Caco-2 (cell line): Measurements from ENCODE around the gene C2orf78. TPM values are rescaled to one million over a fixed set of nuclear protein-coding genes. Genes with fewer than 3 reads are reported as not detected.

Experiments
- BruUV-seq: library from RNA; stranded (reverse); fragments of 400-500 nt; replicated peaks from 2 replicates; lab custom pipeline; 2021; lab: Mats Ljungman, UMichigan
- CTCF ChIA-PET: fragments of 300-600 bp; sonication (Branson Sonifier 250); formaldehyde crosslinking; loops from one replicate; lab custom pipeline; 2022; ENCODE audit warnings: antibody characterized with exemption; lab: Charles Lee
- POLR2A ChIA-PET: fragments of 300-600 bp; sonication (Branson Sonifier 250); formaldehyde crosslinking; loops from one replicate; lab custom pipeline; 2022; ENCODE audit warnings: antibody characterized with exemption; lab: Charles Lee
- DNase-seq, 2 experiments: peaks; one replicate each; pipeline versions ENCODE4 v3.0.0 to v3.0.0-alpha.2; 2020 to 2022
- H3K27me3 ChIP-seq: replicated peaks from 2 replicates; pipeline ENCODE4 v1.6.0; 2011; ENCODE audit warnings: low read length; ENCODE audit not compliant: control insufficient read depth, insufficient read depth
- H3K36me3 ChIP-seq: 2 replicates; pipeline ENCODE4 v1.5.1; 2011; ENCODE audit warnings: low read length; ENCODE audit not compliant: control insufficient read depth, insufficient read depth
- H3K4me1 ChIP-seq: fragments of 250-450 bp; sonication (Bioruptor Pico); 2 replicates; pipeline ENCODE4 v1.5.1; 2020; ENCODE audit warnings: mild to moderate bottlenecking
- H3K4me3 ChIP-seq: 2 replicates; pipeline ENCODE4 v1.5.1; 2011; ENCODE audit warnings: low read depth, mild to moderate bottlenecking, control low read depth, low read length
- H3K9me3 ChIP-seq: fragments of 250-450 bp; sonication (Bioruptor Pico); 2 replicates; pipeline ENCODE4 v1.5.1; 2020; ENCODE audit warnings: mild to moderate bottlenecking, moderate library complexity
- H3K27ac Mint-ChIP-seq: one replicate; pipeline ENCODE4 v1.8.0; 2022; ENCODE audit warnings: mixed read lengths; ENCODE audit not compliant: unreplicated experiment
- H3K27me3 Mint-ChIP-seq: one replicate; pipeline ENCODE4 v1.8.0; 2022; ENCODE audit warnings: mixed read lengths; ENCODE audit not compliant: insufficient read depth, unreplicated experiment
- H3K36me3 Mint-ChIP-seq: one replicate; pipeline ENCODE4 v1.8.0; 2022; ENCODE audit warnings: mild to moderate bottlenecking, mixed read lengths; ENCODE audit not compliant: insufficient read depth, unreplicated experiment
- H3K4me1 Mint-ChIP-seq: one replicate; pipeline ENCODE4 v1.8.0; 2022; ENCODE audit warnings: low read depth, mixed read lengths; ENCODE audit not compliant: unreplicated experiment
- H3K4me3 Mint-ChIP-seq: one replicate; pipeline ENCODE4 v1.8.0; 2022; ENCODE audit warnings: mild to moderate bottlenecking, moderate library complexity, mixed read lengths; ENCODE audit not compliant: unreplicated experiment
- H3K9me3 Mint-ChIP-seq: one replicate; pipeline ENCODE4 v1.8.0; 2022; ENCODE audit warnings: mixed read lengths; ENCODE audit not compliant: unreplicated experiment
- CTCF ChIP-seq, 2 experiments: fragments of 200-600 bp in 1 of 2; IDR thresholded peaks; 1 replicate in 1 of 2; 2 replicates in 1 of 2; pipeline versions ENCODE4 v1.5.1 to v1.8.0; 2011 to 2022; ENCODE audit warnings: antibody characterized with exemption in 1 of 2, control low read depth in 1 of 2, inconsistent platforms in 1 of 2, low read depth in 1 of 2, low read length in 1 of 2, mild to moderate bottlenecking in 1 of 2, moderate library complexity in 1 of 2; ENCODE audit not compliant: insufficient read depth in 1 of 2, severe bottlenecking in 1 of 2, unreplicated experiment in 1 of 2
- intact Hi-C: fragments of 100-400 bp; cut with micrococcal nuclease; formaldehyde crosslinking; loops from one replicate; pipeline ENCODE4 v1.10.0; 2022; ENCODE audit not compliant: unreplicated experiment
- total RNA-seq: library from RNA; stranded (reverse); gene quantifications from 2 replicates; pipeline ENCODE4 v1.2.3, GENCODE V29; 2022

The C2orf78 gene
- total RNA-seq, 1 experiment from 2014 or later: not detected

GRCh38 chr2:73823416-73823815 lies 39.4 kb downstream of the C2orf78 start:
- H3K36me3 Mint-ChIP-seq: peaks cover under 1% of the 10 kb centered on the region
- ChIA-PET CTCF (interaction anchor here (1.1 to 2.1 kb wide), 5 partner anchors 10 to 511 kb away, joined by 3 to 17 read pairs (median 6); no protein-coding TSS in a partner anchor), POLR2A (no interaction called here)
- H3K9me3 Mint-ChIP-seq: no peaks in the 10 kb centered on the region
- H3K27me3 Mint-ChIP-seq: peaks cover 4% of the 10 kb centered on the region
- H3K4me1 ChIP-seq: peaks cover 3% of the 10 kb centered on the region; the same call in 1 of the 2 replicates
- intact Hi-C loops: no loop called here
- no peaks in the 10 kb centered on the region for H3K36me3 ChIP-seq
- DNase-seq: no peak
- no peaks in the 10 kb centered on the region for H3K27me3 ChIP-seq
- H3K27ac Mint-ChIP-seq: no peak overlapping the region
- no peak overlapping the region for H3K4me3 Mint-ChIP-seq
- no peak overlapping the region for H3K4me3 ChIP-seq
- no TSS peak for BruUV-seq
- H3K9me3 ChIP-seq: no peaks in the 10 kb centered on the region
- no peak for TF ChIP-seq CTCF (IDR thresholded peaks at IDR 0.05; ENCODE audit: insufficient read depth in 1 of 2, low read depth in 1 of 2, low read length in 1 of 2, severe bottlenecking in 1 of 2, unreplicated experiment in 1 of 2)
- H3K4me1 Mint-ChIP-seq: no peaks in the 10 kb centered on the region

- Mint-ChIP-seq H3K27me3 (peaks cover 4% of the 10 kb centered on the region), H3K9me3 (no peaks in the 10 kb centered on the region), H3K27ac (no peak overlapping the region), H3K4me3 (no peak overlapping the region), H3K36me3 (peaks cover 7% of the 10 kb centered on the region), H3K4me1 (no peaks in the 10 kb centered on the region)
- Histone ChIP-seq H3K36me3 (no peaks in the 10 kb centered on the region), H3K4me1 (peaks cover 3% of the 10 kb centered on the region; the same call in 1 of the 2 replicates), H3K27me3 (no peaks in the 10 kb centered on the region), H3K9me3 (no peaks in the 10 kb centered on the region), H3K4me3 (no peak overlapping the region)
- BruUV-seq: no TSS peak
- POLR2A ChIA-PET: no interaction called here
- peak; percentile 47 to 64 for DNase-seq
- CTCF ChIA-PET: interaction anchor here (0.7 to 2.1 kb wide), 6 partner anchors 11 to 511 kb away, joined by 3 to 17 read pairs (median 5); partner anchors contain the start of gene DGUOK
- intact Hi-C loops: loop anchor here (1.0 kb wide), 1 partner anchor 327 kb away; no protein-coding TSS in a partner anchor
- peak; percentile 71 to 83 for TF ChIP-seq CTCF (IDR thresholded peaks at IDR 0.05; ENCODE audit: insufficient read depth in 1 of 2, low read depth in 1 of 2, low read length in 1 of 2, severe bottlenecking in 1 of 2, unreplicated experiment in 1 of 2)
Observed at GRCh38 chr2:73823916-73824523, 40.0 kb downstream of the C2orf78 start.

GRCh38 chr2:73825408-73825807 lies 41.4 kb downstream of the C2orf78 start:
- H3K27me3 Mint-ChIP-seq: peaks cover 4% of the 10 kb centered on the region
- H3K4me3 Mint-ChIP-seq: no peak overlapping the region
- no TSS peak for BruUV-seq
- no peak overlapping the region for H3K27ac Mint-ChIP-seq
- Histone ChIP-seq H3K27me3 (no peaks in the 10 kb centered on the region), H3K9me3 (no peaks in the 10 kb centered on the region), H3K4me3 (no peak overlapping the region), H3K4me1 (peaks cover 3% of the 10 kb centered on the region; the same call in 1 of the 2 replicates), H3K36me3 (no peaks in the 10 kb centered on the region)
- H3K9me3 Mint-ChIP-seq: no peaks in the 10 kb centered on the region
- peaks cover 7% of the 10 kb centered on the region for H3K36me3 Mint-ChIP-seq
- H3K4me1 Mint-ChIP-seq: peaks cover 9% of the 10 kb centered on the region
- ChIA-PET CTCF (interaction anchor here (1.8 to 2.1 kb wide), 2 partner anchors 83 to 326 kb away, joined by 6 to 17 read pairs; no protein-coding TSS in a partner anchor), POLR2A (no interaction called here)
- intact Hi-C loops: no loop called here
- no peak for DNase-seq
- no peak for TF ChIP-seq CTCF (IDR thresholded peaks at IDR 0.05; ENCODE audit: insufficient read depth in 1 of 2, low read depth in 1 of 2, low read length in 1 of 2, severe bottlenecking in 1 of 2, unreplicated experiment in 1 of 2)
